GM12873 (cell line): Measurements from ENCODE around the gene BTBD9.

Experiments
- CTCF ChIP-seq: IDR thresholded peaks from 2 replicates; pipeline ENCODE4 v1.5.1; 2012; ENCODE audit warnings: low read depth, mild to moderate bottlenecking, moderate library complexity, low read length, control low read depth; ENCODE audit not compliant: insufficient read depth; ENCODE audit errors: missing control alignments

BTBD9 gene

GRCh38 chr6:38552121-38552520, 87.6 kb downstream of the BTBD9 start:
- no peak for TF ChIP-seq CTCF

- TF ChIP-seq CTCF: no peak
Observed at GRCh38 chr6:38549795-38550194, 89.9 kb downstream of the BTBD9 start.

GRCh38 chr6:38549180-38549579, 90.5 kb downstream of the BTBD9 start:
- TF ChIP-seq CTCF: no peak

- no peak for TF ChIP-seq CTCF
Observed at GRCh38 chr6:38543022-38543421, 96.7 kb downstream of the BTBD9 start.

- TF ChIP-seq CTCF: no peak
Observed at GRCh38 chr6:38542031-38542430, 97.7 kb downstream of the BTBD9 start.

- no peak for TF ChIP-seq CTCF
Observed at GRCh38 chr6:38533064-38533463, 106.7 kb downstream of the BTBD9 start.

GRCh38 chr6:38531134-38531533, 108.6 kb downstream of the BTBD9 start:
- no peak for TF ChIP-seq CTCF

GRCh38 chr6:38528196-38528965, 111.3 kb downstream of the BTBD9 start:
- no peak for TF ChIP-seq CTCF
